ENCODE results near the gene HRH2.

Gene HRH2

DNA sequence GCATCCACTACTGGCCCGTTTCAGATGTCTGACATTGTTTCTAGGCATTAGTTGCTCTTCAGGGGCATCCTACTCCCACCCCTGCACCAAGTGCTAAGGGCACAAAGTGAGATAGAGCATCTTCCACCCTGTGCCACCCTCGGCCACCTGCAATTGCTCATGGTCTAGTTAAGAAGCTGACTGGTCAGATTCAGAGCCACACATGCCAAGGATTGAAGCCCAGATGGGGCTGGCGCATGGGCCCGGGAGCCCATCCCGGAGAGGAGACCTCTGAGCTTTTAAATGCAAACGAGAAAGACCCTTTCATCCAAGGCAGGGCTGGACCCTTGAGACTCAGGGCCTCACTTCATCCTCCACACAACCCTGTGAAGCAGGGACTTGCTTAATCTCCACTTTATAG is 28.5 kb downstream of the HRH2 start:
- DNase-seq (ENCODE audit: low read depth, low spot score), result no peak
- POLR2A ChIA-PET, result no interaction called here
- CTCF ChIA-PET, result no interaction called here
- TF ChIP-seq, protein P1, sequence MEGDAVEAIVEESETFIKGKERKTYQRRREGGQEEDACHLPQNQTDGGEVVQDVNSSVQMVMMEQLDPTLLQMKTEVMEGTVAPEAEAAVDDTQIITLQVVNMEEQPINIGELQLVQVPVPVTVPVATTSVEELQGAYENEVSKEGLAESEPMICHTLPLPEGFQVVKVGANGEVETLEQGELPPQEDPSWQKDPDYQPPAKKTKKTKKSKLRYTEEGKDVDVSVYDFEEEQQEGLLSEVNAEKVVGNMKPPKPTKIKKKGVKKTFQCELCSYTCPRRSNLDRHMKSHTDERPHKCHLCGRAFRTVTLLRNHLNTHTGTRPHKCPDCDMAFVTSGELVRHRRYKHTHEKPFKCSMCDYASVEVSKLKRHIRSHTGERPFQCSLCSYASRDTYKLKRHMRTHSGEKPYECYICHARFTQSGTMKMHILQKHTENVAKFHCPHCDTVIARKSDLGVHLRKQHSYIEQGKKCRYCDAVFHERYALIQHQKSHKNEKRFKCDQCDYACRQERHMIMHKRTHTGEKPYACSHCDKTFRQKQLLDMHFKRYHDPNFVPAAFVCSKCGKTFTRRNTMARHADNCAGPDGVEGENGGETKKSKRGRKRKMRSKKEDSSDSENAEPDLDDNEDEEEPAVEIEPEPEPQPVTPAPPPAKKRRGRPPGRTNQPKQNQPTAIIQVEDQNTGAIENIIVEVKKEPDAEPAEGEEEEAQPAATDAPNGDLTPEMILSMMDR (IDR thresholded peaks at IDR 0.05; ENCODE audit: insufficient read depth, low read length, missing control alignments), result no peak
- no peak overlapping the region for H3K4me3 ChIP-seq (ENCODE audit: low read depth, low read length)

DNA sequence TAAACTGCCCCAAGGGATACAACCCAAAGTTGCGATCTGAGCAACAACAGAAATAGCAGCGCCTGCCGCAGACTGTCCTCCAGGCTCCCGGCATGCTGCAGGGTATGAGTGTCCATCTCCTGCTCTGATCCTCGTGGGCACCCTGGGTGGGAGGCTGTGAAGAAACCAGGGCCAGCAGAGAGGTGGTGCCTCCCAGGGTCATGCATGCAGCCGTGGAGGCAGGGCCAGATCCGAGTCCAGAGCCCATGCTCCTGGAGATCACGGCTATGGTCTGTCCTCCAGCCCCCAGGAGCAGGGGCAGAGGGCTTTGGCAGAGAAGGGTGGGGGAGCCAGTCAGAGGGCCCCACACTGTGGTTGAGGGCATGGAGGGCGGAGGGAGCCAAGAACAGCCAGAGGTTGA is 29.0 kb downstream of the HRH2 start:
- H3K4me3 ChIP-seq (ENCODE audit: low read depth, low read length), result no peak overlapping the region
- ChIA-PET POLR2A (no interaction called here), CTCF (interaction anchor here (1.1 kb wide), 1 partner anchor 153 kb away, joined by 3 read pairs; no protein-coding TSS in a partner anchor)
- no peak for DNase-seq (ENCODE audit: low read depth, low spot score)
- TF ChIP-seq, protein P1 (IDR thresholded peaks at IDR 0.05; ENCODE audit: insufficient read depth, low read length, missing control alignments), result no peak

DNA sequence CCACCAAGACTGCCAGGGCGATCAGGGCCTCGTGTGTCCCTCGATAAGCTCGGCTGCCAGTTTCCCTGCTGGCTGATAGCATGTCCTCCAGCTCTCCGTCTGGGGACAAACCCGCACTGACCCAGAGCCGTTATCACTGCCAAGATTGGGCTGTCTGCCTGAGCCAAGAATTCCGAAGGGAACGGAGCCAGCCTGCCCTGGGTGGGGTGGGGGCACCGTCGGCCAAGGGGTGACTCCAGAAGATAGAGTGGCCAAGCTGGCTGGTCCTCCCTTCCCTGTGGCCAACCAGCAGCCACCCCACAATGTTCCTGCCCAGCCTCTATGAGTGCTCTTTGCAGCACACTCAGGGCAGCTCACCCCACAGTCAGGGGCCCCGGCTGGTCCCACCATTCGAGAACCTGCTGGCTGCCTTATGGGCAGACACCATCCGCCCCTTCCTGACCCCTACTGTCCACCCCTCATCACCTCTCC is 29.4 kb downstream of the HRH2 start:
- H3K4me3 ChIP-seq (ENCODE audit: low read depth, low read length), result no peak overlapping the region
- POLR2A ChIA-PET, result no interaction called here
- TF ChIP-seq, protein P1 (IDR thresholded peaks at IDR 0.05; ENCODE audit: insufficient read depth, low read length, missing control alignments), result no peak
- CTCF ChIA-PET, result interaction anchor here (1.1 kb wide), 1 partner anchor 153 kb away, joined by 3 read pairs; no protein-coding TSS in a partner anchor
- no peak for DNase-seq (ENCODE audit: low read depth, low spot score)

DNA sequence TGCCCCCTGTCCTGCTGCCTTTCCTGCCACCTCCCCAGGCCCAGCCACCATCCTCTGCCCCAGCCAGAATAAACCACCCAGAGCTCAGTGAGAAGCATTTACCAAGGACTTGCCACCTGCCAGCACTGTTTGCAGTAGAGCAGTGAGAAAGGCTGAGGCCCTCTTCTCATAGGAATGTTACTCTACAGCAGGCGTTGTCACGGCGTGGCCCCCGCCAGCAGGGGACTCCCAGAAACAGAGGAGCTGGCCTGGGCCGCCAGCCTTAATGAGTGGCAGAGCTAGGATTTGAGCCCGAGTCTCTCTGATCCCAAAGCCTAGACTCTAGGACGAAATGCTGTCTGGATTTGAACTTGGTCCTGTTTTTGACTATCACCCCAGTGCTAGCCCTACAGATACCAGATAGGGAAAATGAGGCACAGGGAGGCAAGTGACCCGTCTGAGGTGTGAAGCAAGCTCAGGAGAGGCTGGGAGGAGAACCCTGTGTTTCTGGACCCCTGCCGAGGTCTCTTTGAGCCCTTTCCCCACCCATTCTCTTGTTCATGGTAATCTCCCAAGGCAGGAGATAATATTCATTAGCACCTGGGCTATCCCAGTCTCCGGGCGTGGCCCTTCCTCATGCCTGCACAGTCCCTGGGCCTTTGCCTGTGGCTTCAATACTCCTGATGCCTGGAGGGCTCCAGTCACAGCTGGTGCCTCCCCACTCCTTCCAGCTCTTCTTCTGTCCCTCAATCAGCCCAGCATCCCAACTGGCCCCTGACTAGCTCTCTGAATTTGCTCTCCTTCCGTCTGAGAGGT is 30.7 kb downstream of the HRH2 start:
- no peak for DNase-seq (ENCODE audit: low read depth, low spot score)
- TF ChIP-seq, protein P1 (IDR thresholded peaks at IDR 0.05; ENCODE audit: insufficient read depth, low read length, missing control alignments), result no peak
- no peak overlapping the region for H3K4me3 ChIP-seq (ENCODE audit: low read depth, low read length)
- CTCF ChIA-PET, result no interaction called here
- POLR2A ChIA-PET, result no interaction called here

DNA sequence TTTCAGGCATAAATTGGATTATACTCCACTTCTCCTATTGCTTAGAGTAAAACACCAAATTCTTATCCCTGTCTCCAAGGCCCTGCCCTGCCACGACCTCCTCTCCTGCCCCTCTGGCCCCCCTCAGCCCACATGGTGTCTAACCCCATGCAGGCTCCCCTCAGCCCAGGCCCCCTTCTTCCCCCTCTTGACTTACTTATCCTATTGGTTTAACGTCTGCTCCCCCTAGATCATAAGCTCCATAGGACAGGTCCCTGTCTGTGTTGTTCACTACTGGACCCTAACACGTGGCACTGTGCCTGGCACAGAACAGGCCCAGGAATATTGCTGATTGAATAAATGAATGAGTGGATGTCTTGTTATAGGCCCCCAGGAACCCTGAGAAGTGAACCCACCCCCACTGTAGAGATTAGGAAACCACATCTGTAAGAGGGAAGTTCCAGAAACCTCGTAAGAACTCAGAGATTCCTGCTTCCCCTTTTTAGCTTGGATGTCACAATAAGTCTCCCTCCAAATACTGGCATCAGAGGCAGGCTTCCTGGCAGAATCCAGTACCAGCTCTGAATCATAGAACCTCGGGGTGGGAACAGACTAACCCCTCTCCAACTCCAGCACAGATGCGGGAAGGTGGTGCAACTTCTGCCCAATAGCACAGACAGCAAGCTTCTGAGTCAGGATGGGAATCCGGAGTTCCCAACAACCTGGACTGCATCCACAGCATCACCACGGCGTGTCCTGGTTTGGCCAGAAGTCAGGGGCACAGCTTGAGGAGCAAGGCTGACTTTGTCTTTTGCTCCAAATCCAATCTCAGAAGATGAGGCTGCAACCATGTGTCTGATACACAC is 31.5 kb downstream of the HRH2 start:
- no peak for DNase-seq (ENCODE audit: low read depth, low spot score)
- CTCF ChIA-PET, result no interaction called here
- POLR2A ChIA-PET, result no interaction called here
- TF ChIP-seq, protein P1 (IDR thresholded peaks at IDR 0.05; ENCODE audit: insufficient read depth, low read length, missing control alignments), result no peak
- no peak overlapping the region for H3K4me3 ChIP-seq (ENCODE audit: low read depth, low read length)

DNA sequence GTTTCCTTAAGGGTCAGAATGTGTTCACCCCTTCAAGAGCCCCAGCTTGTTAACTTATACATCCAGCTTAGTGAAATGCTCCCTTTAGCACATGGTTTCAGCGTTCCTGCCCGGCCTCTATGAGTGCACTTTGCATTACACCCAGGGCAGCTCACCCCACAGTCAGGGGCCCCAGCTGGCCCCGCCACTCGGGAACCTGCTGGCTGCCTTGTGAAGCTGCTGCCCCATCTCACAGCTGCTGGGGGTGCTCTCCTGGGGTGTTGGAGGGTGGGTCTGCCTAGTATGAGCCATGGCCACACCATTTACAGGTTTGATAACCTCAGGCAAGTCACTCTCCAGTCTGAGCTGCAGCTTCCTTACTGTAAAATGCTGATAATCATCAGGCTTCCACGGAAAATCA is 32.2 kb downstream of the HRH2 start:
- CTCF ChIA-PET, result no interaction called here
- TF ChIP-seq, protein P1 (IDR thresholded peaks at IDR 0.05; ENCODE audit: insufficient read depth, low read length, missing control alignments), result no peak
- no peak for DNase-seq (ENCODE audit: low read depth, low spot score)
- POLR2A ChIA-PET, result no interaction called here
- H3K4me3 ChIP-seq (ENCODE audit: low read depth, low read length), result no peak overlapping the region
